Panc1 (cell line): ENCODE results near the gene GJA4.

ENCODE experiments used
- POLR2AphosphoS5 ChIP-seq: IDR thresholded peaks from 2 replicates; pipeline ENCODE4 v1.6.1; 2012; ENCODE audit warnings: mild to moderate bottlenecking, low read depth, low read length, moderate library complexity
- SIN3A ChIP-seq: IDR thresholded peaks from 2 replicates; pipeline ENCODE4 v1.6.1; 2012; ENCODE audit warnings: low read depth, mild to moderate bottlenecking, low read length, moderate library complexity, borderline replicate concordance; ENCODE audit not compliant: insufficient read depth
- TCF7L2 ChIP-seq: IDR thresholded peaks from 2 replicates; pipeline ENCODE4 v1.6.1; 2011; ENCODE audit warnings: mild to moderate bottlenecking, low read depth, low read length, inconsistent platforms
- TF ChIP-seq, protein P1 (sequence below): fragments of 450-650 bp; IDR thresholded peaks from 2 replicates; pipeline ENCODE4 v1.5.1; 2017; ENCODE audit warnings: mild to moderate bottlenecking
- TF ChIP-seq, protein P2 (sequence below), 2 experiments: IDR thresholded peaks; 2 replicates each; pipeline ENCODE4 v1.6.1; 2011 to 2012; ENCODE audit warnings: low read depth in 2 of 2, control low read depth in 1 of 2, low read length in 1 of 2, mild to moderate bottlenecking in 1 of 2, moderate library complexity in 1 of 2; ENCODE audit not compliant: insufficient read depth in 1 of 2

DNA sequence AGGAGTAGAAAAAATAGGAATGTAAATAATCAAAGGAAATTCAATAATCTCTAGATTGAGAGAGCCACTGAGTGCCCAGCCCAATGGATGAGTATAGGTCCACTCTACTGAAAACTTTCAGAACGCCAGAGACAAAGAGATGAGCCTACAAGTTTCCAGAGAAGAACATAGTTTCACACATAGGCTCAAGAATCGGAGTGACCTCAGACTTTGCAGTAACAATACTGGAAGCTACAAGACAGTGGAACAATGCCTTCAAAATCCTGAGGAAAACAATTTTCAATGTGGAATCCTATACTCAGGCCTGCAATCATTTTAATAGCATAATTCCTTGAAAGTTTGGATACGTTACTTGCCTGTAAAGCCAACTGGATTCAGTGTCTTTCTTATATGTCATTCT is 11.0 kb downstream of the GJA4 start:
- TF ChIP-seq, protein P1, sequence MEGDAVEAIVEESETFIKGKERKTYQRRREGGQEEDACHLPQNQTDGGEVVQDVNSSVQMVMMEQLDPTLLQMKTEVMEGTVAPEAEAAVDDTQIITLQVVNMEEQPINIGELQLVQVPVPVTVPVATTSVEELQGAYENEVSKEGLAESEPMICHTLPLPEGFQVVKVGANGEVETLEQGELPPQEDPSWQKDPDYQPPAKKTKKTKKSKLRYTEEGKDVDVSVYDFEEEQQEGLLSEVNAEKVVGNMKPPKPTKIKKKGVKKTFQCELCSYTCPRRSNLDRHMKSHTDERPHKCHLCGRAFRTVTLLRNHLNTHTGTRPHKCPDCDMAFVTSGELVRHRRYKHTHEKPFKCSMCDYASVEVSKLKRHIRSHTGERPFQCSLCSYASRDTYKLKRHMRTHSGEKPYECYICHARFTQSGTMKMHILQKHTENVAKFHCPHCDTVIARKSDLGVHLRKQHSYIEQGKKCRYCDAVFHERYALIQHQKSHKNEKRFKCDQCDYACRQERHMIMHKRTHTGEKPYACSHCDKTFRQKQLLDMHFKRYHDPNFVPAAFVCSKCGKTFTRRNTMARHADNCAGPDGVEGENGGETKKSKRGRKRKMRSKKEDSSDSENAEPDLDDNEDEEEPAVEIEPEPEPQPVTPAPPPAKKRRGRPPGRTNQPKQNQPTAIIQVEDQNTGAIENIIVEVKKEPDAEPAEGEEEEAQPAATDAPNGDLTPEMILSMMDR = no peak
- TF ChIP-seq POLR2AphosphoS5 = no peak
- TF ChIP-seq SIN3A = no peak
- TF ChIP-seq, protein P2, sequence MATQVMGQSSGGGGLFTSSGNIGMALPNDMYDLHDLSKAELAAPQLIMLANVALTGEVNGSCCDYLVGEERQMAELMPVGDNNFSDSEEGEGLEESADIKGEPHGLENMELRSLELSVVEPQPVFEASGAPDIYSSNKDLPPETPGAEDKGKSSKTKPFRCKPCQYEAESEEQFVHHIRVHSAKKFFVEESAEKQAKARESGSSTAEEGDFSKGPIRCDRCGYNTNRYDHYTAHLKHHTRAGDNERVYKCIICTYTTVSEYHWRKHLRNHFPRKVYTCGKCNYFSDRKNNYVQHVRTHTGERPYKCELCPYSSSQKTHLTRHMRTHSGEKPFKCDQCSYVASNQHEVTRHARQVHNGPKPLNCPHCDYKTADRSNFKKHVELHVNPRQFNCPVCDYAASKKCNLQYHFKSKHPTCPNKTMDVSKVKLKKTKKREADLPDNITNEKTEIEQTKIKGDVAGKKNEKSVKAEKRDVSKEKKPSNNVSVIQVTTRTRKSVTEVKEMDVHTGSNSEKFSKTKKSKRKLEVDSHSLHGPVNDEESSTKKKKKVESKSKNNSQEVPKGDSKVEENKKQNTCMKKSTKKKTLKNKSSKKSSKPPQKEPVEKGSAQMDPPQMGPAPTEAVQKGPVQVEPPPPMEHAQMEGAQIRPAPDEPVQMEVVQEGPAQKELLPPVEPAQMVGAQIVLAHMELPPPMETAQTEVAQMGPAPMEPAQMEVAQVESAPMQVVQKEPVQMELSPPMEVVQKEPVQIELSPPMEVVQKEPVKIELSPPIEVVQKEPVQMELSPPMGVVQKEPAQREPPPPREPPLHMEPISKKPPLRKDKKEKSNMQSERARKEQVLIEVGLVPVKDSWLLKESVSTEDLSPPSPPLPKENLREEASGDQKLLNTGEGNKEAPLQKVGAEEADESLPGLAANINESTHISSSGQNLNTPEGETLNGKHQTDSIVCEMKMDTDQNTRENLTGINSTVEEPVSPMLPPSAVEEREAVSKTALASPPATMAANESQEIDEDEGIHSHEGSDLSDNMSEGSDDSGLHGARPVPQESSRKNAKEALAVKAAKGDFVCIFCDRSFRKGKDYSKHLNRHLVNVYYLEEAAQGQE (IDR thresholded peaks at IDR 0.05; ENCODE audit: insufficient read depth in 1 of 2, low read depth in 2 of 2, low read length in 1 of 2) = no peak
- no peak for TF ChIP-seq TCF7L2
